GM12891 (cell line): ENCODE results near the gene DBN1.

Source experiments
- DNase-seq: peaks from one replicate; pipeline ENCODE4 v3.0.0; 2011; ENCODE audit warnings: low spot score; ENCODE audit not compliant: insufficient read length
- FAIRE-seq: peaks from 2 replicates; lab custom pipeline; 2011; peaks lifted over from hg19 to GRCh38; lab: Jason Lieb, UNC
- PAX5 ChIP-seq: IDR thresholded peaks from 2 replicates; pipeline ENCODE4 v1.6.1; 2011; ENCODE audit warnings: low read length, moderate library complexity, mild to moderate bottlenecking; ENCODE audit not compliant: insufficient read depth, severe bottlenecking
- POLR2A ChIP-seq: IDR thresholded peaks from 2 replicates; pipeline ENCODE4 v1.6.1; 2011; ENCODE audit warnings: low read depth, low read length, control low read depth
- POLR2AphosphoS5 ChIP-seq: IDR thresholded peaks from 2 replicates; pipeline ENCODE4 v1.6.1; 2011; ENCODE audit warnings: low read depth, low read length, control low read depth
- POU2F2 ChIP-seq: IDR thresholded peaks from 2 replicates; pipeline ENCODE4 v1.6.1; 2011; ENCODE audit warnings: low read depth, mild to moderate bottlenecking, control low read depth, low read length, moderate library complexity
- SPI1 ChIP-seq: IDR thresholded peaks from 2 replicates; pipeline ENCODE4 v1.6.1; 2011; ENCODE audit warnings: low read depth, low read length, control low read depth
- TAF1 ChIP-seq: IDR thresholded peaks from 2 replicates; pipeline ENCODE4 v1.6.1; 2011; ENCODE audit warnings: low read depth, low read length, control low read depth

The DBN1 gene

DNA sequence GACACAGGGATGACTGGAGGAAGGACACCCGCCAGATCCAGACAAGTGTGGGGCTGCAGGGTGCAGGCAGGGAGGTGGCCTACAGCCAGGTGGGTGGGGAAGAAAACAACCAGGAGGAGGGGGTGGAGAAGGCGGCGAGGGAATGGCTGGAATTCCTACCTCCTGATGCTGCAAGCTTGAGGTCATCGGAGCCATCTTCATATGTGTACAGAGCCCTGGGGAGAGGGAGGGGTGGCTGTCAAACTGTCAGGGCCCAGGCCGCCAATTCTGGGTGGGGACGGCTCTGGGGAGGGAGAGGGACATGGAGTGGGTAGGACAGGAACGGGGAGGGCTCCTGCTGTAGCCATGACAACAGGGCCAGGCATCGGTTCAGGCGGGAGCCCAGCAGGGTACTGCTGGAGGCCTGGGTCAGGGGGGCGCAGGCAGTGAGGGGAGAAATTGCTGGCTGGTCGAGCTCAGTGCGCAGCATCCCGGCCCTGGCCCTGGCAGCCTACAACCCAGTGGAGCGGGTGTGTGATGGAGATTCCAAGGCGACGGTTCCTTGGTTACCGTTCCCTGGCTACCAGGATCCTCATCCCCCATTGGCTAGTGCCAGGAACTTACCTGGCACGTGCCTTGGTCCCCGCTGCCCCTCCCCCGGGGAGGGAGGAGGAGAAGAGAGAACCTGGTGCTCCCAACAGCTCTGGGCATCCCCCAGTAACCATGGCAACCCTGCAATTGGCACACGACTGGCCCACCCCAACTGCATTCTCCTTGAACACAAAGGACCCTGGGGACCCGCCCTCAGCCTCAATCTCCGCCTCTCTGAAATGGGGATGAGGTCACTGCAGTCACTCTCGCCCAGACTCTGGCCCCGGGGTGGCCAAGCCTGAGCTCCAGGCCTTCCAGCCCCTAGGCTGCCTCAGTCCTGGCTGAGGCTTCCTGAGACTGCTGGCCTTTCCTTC, 4.5 kb downstream of the DBN1 start:
- no peak for FAIRE-seq
- no peak for DNase-seq
- no peak for TF ChIP-seq TAF1
- TF ChIP-seq POLR2AphosphoS5, result no peak
- no peak for TF ChIP-seq PAX5
- no peak for TF ChIP-seq POU2F2
- no peak for TF ChIP-seq SPI1
- TF ChIP-seq POLR2A, result no peak

GRCh38 chr5:177468329-177468684, 5.1 kb downstream of the DBN1 start:
- no peak for TF ChIP-seq PAX5
- TF ChIP-seq SPI1, result no peak
- TF ChIP-seq POU2F2, result no peak
- TF ChIP-seq TAF1, result no peak
- no peak for TF ChIP-seq POLR2A
- no peak for TF ChIP-seq POLR2AphosphoS5
- no peak for DNase-seq
- no peak for FAIRE-seq

DNA sequence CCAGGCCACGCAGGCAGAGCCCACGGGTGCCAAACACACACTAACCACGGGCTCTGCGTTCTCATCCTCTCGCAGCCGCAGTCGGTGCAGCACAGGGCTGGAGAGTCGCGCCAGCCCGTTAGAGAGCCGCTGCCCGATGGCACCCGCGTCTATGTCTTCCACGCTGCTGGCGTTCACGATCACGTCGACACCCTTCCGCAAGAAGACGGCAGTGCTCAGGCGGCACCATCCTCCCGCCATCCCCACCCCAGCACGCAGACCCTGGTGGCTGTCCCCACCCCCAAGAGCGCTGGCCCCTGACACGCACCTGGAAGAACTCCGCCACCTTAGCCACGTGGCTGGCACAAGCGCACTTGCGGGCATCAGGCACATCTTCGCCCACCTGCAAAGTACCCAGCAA, 6.0 kb downstream of the DBN1 start:
- TF ChIP-seq POLR2AphosphoS5 (no peak), POU2F2 (no peak), POLR2A (no peak), PAX5 (no peak), TAF1 (no peak), SPI1 (no peak)
- no peak for FAIRE-seq
- DNase-seq, result no peak

- DNase-seq, result no peak
- no peak for FAIRE-seq
- TF ChIP-seq POLR2A, result no peak
- no peak for TF ChIP-seq SPI1
- TF ChIP-seq POLR2AphosphoS5, result no peak
- TF ChIP-seq TAF1, result no peak
- no peak for TF ChIP-seq POU2F2
- no peak for TF ChIP-seq PAX5
Observed at GRCh38 chr5:177466861-177467260, 6.6 kb downstream of the DBN1 start.

GRCh38 chr5:177465044-177465443, 8.4 kb downstream of the DBN1 start:
- TF ChIP-seq SPI1 (no peak), PAX5 (no peak), TAF1 (no peak), POU2F2 (no peak)
- DNase-seq, result no peak
- FAIRE-seq, result peak; percentile 23

DNA sequence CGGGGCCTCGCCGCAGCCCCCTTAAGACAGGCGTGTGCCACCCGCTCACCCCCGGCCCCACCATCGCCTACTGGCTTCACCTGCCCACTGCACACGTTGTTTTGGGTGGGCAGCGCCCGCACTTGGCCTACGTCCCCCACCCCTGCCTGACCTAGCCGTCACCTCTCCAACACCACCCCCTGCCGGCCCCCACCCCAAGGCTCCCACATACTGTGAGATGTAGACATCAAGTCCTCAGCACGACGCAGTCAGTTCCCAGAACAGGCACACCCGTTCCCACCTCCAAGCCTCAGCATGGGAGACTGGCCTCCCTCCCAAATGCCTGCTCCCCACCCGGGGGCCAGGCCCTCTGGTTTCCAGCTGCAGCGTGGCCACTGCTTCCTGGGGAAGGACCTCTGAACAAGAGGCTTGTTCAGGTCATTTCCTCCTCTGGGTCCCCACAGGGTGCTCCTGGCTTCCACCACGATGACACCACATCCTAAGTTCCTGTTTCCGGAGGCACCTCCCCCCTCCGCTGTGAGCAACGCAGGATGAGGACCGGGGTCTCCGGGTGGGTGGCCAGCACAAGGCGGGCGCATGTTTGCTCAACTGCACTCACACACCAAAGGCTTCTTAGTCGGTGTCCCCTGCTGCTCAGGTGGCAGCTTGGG, 11.3 kb downstream of the DBN1 start:
- FAIRE-seq, result no peak
- DNase-seq, result no peak
- no peak for TF ChIP-seq POLR2AphosphoS5
- no peak for TF ChIP-seq PAX5
- TF ChIP-seq POU2F2, result no peak
- no peak for TF ChIP-seq POLR2A
- TF ChIP-seq TAF1, result no peak
- TF ChIP-seq SPI1, result no peak

DNA sequence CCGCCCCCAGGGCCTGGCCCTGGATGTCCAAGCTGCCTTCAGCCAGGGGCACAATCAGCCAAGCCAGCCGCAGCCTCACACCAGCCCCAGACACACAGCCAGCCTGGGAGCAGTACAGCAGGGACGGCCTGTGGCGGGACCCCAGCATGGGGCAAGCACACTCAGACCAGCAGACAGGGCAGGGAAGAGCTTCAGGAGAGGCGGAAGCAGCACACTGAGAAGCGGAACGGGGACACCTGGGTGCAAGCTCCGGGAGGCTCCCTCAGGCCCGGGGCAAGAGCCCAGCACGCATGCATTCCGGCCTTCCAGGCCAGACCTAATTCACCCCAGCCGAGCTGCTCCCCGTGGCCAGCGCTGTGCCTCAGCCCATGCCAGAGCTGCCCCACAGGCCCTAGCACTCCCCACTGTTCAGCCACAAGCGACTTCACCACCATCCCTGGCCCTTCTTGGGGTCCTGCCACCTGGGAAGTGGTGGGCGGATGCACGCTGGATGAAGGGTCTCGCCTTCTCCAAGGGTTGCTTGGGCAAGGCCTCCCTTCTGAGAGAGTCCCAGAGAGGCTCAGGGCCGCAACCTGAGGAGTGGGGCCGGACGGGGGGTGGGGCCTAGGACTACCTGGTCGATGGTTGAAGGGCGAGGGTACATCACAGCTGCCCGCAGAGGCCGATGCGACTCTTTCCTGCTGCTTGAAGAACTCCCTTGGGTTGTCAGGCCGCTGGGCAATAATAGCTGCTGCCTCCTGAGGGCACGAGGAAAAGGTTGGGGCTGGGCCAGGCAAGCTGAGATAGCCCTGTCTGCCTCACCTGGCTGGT, 13.4 kb downstream of the DBN1 start:
- FAIRE-seq (no peak), DNase-seq (no peak)
- no peak for TF ChIP-seq PAX5
- no peak for TF ChIP-seq POLR2A
- peak; percentile 54; the same call in 1 of the 2 replicates for TF ChIP-seq POLR2AphosphoS5
- TF ChIP-seq TAF1, result no peak
- TF ChIP-seq POU2F2, result no peak
- no peak for TF ChIP-seq SPI1

DNA sequence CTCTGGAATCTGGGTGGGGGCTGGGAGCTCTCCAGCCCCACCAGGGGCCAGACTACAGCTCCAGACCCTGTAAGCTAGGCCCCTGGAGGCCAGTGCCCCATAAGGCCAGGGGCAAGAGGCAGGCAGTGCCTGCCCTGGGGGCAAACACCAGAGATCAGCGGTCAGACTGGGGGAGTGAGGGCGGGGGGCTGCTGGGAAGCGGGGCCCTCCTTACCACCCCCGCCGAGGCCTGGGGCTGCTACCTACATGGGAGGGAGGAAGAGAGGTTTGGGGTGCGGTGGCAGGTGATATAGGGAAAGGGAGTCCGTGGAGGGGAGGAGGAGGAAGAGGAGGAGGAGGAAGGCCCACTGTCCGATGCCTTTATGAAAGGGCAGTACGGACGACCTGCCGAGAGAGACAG, 14.1 kb downstream of the DBN1 start:
- DNase-seq (no peak), FAIRE-seq (no peak)
- TF ChIP-seq POLR2AphosphoS5 (no peak), TAF1 (no peak), SPI1 (no peak), POU2F2 (no peak), POLR2A (no peak), PAX5 (no peak)
